Heart left ventricle (tissue), 13 donors: Measurements from ENCODE around the gene KCTD21.

Experiments
- CTCF ChIP-seq, 12 donors: fragments of 200-600 bp; sonication (generic) in 4 of 12; IDR thresholded peaks; one replicate each; pipeline versions ENCODE4 v1.5.0 to v1.8.0; 2018 to 2022; ENCODE audit warnings: antibody characterized with exemption in 12 of 12, mild to moderate bottlenecking in 5 of 12
- POLR2A ChIP-seq, 2 donors: fragments of 450-650 bp; IDR thresholded peaks; one replicate each; pipeline ENCODE4 v1.6.1; 2017; ENCODE audit warnings: antibody characterized with exemption in 2 of 2, mild to moderate bottlenecking in 2 of 2, moderate library complexity in 2 of 2
- donor health status: ischemic (EF 13 %, LVEDD 7.1; RV severe dilation, severe dysfunction).
- donor health status: DM: no; HTN: yes; CAD: no.
- donor health status: DM: no; HTN: no; CAD: no.
- donor health status: ischemic (EF 25% LVEDD 6.9; RV normal size, moderate dysfunction).
- donor health status: ischemic (EF 25% LVEDD 5.7; RV mildly dilated, moderate dysfunction).
- donor health status: ischemic (EF 35%, LVEDD 5.7; RV mildly dilated, moderate dysfunction).
- donor health status: nonischemic (EF 11% LVEDD 7.7; RV severe dilation, severe dysfunction).
- donor health status: DM: yes; HTN: yes; CAD: no.
- donor health status: PGD.
- donor health status: ischemic (EF 29% LVEDD 5.4; RV normal size, mild dysfunction).
- donor health status: nonischemic (EF 23%, LVEDD 6.1; RV moderate dilation, normal function).

- TF ChIP-seq CTCF (IDR thresholded peaks at IDR 0.05) (no peak), POLR2A (IDR thresholded peaks at IDR 0.05) (no peak)
Observed at GRCh38 chr11:78147807-78148206, 40.6 kb downstream of the KCTD21 start.
